Measurements from ENCODE around the gene FSTL1.

- TF ChIP-seq CTCF (IDR thresholded peaks at IDR 0.05) (no peak), POLR2A (IDR thresholded peaks at IDR 0.05; ENCODE audit: low read depth) (no peak)
Measured at GRCh38 chr3:120433662-120434331, 17.0 kb downstream of the FSTL1 start.
